Stomach (tissue), 4 donors: ENCODE data around the gene PRRT1B.

Source experiments
- EP300 ChIP-seq: sonication (generic); formaldehyde crosslinking; IDR thresholded peaks from one replicate; pipeline ENCODE4 v1.6.1; 2017; ENCODE audit warnings: antibody characterized with exemption
- TF ChIP-seq, protein P1 (sequence below), 7 experiments: fragments of 450-650 bp in 4 of 7; fragments of 200-600 bp in 3 of 7; sonication (generic) in 3 of 7; IDR thresholded peaks; one replicate each; pipeline ENCODE4 v1.5.1; 2016 to 2019; ENCODE audit warnings: antibody characterized with exemption in 7 of 7, control low read depth in 2 of 7, mild to moderate bottlenecking in 1 of 7

DNA sequence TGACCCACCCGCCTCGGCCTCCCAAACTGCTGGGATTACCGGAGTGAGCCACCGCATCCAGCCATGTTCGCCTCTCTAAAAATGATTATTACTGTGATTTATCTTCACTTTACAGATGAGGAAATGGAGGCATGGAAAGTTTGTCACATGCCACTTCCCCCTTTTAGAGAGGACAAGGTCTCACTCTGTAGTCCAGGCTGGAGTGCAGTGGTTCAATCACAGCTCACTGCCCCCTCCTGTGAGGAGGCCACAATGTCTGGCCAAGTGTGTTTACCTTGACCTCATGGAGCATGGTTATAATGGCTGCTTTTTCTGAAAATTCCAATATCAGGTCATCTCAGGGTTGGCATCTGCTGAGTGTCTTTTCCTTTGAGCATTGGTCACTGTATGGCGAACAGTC is 6.7 kb downstream of the PRRT1B start:
- no peak for TF ChIP-seq EP300
- TF ChIP-seq, protein P1, sequence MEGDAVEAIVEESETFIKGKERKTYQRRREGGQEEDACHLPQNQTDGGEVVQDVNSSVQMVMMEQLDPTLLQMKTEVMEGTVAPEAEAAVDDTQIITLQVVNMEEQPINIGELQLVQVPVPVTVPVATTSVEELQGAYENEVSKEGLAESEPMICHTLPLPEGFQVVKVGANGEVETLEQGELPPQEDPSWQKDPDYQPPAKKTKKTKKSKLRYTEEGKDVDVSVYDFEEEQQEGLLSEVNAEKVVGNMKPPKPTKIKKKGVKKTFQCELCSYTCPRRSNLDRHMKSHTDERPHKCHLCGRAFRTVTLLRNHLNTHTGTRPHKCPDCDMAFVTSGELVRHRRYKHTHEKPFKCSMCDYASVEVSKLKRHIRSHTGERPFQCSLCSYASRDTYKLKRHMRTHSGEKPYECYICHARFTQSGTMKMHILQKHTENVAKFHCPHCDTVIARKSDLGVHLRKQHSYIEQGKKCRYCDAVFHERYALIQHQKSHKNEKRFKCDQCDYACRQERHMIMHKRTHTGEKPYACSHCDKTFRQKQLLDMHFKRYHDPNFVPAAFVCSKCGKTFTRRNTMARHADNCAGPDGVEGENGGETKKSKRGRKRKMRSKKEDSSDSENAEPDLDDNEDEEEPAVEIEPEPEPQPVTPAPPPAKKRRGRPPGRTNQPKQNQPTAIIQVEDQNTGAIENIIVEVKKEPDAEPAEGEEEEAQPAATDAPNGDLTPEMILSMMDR (IDR thresholded peaks at IDR 0.05) = no peak
